DMS114 treated with DMSO at 0.1 percent for 48 hours (cell line): Measurements from ENCODE around the gene ZNF740.

ENCODE experiments used
- DNase-seq: peaks from one replicate; lab custom pipeline; 2025; ENCODE audit not compliant: unreplicated experiment; lab: John Stamatoyannopoulos, UW

The ZNF740 gene

DNA sequence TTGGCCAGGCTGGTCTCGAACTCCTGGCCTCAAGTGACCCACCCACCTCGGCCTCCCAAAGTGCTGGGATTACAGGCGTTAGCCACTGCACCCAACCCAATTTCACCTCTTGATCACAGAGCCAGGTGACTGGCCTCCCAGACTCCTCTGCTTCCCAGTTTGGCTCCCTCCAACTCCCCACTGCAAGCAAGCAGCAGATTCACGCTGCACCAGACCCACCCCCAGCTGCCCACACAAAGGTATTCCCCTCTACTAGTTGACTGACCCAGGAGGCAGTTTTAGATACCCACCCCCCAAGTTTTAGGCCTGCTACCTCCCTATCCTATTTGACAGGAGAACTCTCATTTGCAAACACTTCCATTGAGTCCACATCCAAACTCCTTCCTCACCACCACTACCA is 46.3 kb downstream of the ZNF740 start:
- no peak for DNase-seq

DNA sequence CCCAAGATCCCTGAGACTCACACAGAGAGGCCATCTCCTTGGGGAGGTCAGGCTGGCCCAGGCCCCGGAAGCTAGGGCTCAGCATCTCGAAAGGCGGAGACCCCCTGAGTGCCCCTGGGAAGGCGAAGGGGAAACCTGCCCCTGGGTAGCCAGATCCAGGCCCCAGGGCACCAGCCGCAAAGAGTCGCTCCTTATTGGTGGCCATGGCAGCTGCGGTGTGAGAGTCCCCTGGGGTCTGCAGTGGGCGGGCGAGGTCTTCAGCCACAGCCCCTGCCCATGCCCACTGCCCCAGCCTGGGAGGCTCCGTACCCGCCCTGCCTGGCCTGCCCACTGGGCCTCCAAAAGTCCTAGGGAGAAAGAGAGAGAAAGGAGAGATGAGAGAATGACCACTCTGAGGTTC is 46.8 kb downstream of the ZNF740 start:
- DNase-seq = no peak

GRCh38 chr12:53227836-53228235 is 47.3 kb downstream of the ZNF740 start:
- no peak for DNase-seq

DNA sequence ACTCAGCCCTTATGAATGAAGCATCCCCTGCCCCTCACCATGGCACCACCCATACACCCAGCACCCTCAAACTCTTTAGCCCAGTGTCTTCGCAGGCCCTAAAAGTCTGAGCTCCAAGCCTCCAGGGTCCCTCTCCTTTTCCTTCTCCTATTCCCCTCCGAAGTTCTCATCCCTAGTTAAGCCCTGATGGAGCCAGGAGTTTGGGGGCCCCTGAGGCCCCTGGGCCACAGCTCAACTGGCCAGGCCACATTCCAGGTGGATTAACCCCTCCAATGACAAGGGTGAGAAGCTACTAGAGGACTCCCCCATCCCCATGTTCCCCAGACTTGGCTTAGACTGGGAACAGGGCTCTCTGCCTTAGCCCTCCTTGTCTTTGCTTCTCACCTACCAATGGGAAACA is 48.9 kb downstream of the ZNF740 start:
- DNase-seq = no peak

- DNase-seq = no peak
Measured at GRCh38 chr12:53230108-53230845, 49.8 kb downstream of the ZNF740 start.

DNA sequence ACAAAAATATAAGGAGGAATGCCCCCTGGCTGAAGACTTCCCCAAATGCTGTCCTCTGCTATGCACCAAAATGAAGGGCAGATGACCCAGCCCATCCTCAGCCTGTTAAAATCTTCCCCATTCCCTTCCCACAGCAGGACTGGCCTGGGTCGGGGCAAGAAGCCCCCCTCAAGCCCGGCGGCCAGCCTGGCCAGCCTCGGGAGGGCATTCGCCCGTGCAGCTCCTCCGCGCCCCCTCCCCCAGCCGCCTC is 51.1 kb downstream of the ZNF740 start:
- DNase-seq = no peak

- DNase-seq = peak; percentile 50
Measured at GRCh38 chr12:53231921-53232645, 51.6 kb downstream of the ZNF740 start, which contains the start of gene RARG. Gene RARG, minus strand, starts transcription at chr12:53232209. Its CDS starts 4,664 bp downstream, at chr12:53227545.

GRCh38 chr12:53232646-53233461 is 52.3 kb downstream of the ZNF740 start:
- DNase-seq = no peak

GRCh38 chr12:53233671-53234121 is 53.2 kb downstream of the ZNF740 start:
- no peak for DNase-seq

- DNase-seq = no peak
Measured at GRCh38 chr12:53234271-53234914, 53.9 kb downstream of the ZNF740 start.

GRCh38 chr12:53235164-53235563 is 54.6 kb downstream of the ZNF740 start:
- DNase-seq = no peak

DNA sequence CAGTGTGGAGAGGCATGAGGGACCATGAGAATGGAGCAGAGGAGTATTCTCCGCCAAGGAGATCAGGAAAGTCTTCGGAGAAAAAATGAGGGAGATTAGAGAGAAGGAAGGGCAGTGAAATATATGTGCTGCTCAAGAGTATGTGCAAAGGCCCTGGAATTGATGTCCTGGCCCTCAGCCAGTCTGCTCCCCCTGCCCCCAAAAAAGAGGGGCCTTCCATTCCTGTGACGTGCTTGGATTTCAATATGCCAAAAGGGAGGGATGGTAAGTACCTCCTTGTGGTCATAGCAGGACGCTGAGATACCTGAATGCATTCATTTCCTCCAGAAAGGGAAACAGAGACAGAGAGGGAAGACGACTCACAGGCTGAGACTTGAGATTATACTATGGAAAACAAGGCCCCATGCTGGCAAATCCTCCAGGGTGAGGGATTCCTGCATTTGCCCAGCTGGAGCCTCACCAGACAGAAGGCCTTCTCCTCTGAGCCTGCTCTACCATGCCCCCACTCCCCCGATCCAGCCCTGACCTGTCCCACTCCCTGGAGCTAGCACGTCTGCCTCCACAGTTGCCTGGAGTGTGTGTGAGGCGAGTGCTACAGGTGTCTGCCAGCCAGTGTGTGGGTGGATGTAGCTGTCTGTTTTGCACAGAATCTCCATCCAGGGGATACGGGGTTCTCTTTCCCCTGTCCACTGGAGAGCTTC is 55.4 kb downstream of the ZNF740 start:
- DNase-seq = no peak

DNA sequence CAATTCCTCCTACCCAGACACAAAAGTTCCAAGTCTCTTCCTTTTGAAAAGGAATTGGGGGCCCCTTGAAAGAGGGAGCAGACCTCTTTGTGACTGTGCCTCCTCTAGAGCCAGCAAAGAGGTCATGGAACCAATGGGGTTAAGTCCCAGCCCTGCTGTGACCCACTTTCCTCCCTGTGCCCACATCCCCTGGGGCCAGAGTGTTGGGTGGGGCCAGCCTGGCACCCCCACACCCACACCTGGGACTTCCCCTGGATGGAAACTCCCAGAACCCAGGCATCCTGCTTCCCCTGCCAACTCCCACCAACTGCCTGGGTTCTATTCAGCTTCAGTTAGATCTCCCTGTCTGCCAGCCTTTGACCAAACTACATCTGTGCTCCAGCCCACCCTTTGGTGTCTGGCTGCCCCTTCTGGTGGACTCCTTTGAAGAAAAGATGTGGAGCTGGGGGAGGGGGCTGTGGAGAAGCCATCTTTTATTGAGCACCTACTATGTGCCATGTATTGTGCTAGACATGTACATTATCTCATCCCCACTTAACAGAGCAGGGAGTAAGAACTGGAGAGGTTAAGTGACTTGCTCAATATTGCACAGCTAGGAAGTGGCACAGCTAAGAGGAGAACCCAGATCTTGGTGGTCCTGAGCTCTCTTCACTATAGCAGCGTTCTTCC is 56.1 kb downstream of the ZNF740 start:
- no peak for DNase-seq

- DNase-seq = no peak
Measured at GRCh38 chr12:53239643-53240258, 59.2 kb downstream of the ZNF740 start.

DNA sequence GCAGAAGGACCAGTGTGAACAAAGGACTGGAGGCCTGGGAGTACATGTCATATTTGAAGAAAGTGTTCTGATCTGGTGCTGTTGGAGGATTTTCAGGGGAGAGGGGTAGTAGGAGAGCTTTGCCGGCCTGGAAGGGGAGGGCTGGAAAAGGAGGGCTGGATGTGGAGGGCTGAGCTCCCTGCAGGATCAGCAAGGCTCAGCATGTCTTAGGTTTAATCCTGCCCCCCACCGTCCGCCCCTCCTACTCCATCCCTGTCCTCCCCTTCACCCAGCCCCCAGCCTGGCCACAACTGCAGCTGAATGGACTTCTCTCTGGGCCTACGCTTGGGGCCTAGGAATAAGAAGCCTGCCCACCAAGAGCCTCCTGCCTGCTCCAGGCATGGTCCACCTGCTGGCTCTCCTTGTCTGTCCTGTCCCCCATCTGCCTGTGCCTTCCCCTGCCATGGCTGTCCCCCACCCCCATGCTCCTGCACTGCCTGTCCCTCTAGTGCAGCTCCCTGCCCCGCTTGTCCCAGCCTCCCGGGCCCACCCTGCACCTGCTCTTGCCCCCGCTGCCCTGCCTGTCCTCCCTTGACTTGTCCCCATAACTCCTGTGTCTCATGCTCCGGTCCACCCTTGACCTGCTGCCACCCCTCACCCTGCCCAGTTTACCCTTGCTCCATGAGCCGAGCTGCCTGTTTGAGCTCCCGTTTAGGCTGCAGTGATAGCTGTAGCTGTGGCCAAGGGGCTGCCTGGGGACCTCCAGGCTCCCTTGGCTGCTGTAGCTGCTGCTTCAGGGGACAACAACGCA is 61.3 kb downstream of the ZNF740 start:
- DNase-seq = no peak

- DNase-seq = no peak
Measured at GRCh38 chr12:53244337-53244736, 63.8 kb downstream of the ZNF740 start.
